ENCODE data around the gene MAP2K6.

Gene MAP2K6

DNA sequence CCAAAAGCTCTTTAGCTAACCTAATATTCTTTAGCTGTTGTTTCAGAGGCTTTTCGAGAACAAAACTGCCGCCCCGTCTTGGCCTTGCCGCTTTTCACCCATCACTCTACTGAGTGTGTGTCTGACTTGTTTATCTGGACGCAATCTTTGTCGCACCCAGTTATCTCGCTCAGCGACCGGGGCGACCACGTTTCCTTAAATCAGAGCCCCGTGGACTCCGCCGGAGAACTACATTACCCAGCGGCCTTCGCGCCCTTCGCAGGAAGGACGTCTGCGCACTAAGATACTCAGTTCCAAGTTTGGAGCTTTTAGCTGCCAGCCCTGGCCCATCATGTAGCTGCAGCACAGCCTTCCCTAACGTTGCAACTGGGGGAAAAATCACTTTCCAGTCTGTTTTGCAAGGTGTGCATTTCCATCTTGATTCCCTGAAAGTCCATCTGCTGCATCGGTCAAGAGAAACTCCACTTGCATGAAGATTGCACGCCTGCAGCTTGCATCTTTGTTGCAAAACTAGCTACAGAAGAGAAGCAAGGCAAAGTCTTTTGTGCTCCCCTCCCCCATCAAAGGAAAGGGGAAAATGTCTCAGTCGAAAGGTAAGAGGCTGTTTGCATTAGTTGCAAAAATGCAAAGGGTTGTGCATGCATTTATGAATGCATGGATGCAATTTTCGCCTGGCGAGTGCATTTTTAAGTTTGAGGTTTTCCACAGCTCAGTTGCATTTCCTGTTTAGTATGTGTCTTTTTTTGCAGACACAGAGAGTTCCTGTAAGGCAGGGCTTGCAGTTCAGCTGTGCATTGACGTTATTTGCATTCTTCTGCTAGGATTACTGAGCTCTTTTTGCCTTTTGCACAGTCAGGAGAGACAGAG, at the start of gene MAP2K6:
TSS of gene MAP2K6 (plus strand) at position 290 of the 867 bp plus-strand sequence. CDS start at position 578, 288 bp downstream.
- DNase-seq (ENCODE audit: low read depth in 2 of 2): peak; percentile 18 to 54

- no peak for DNase-seq (ENCODE audit: low read depth in 2 of 2)
Observed at GRCh38 chr17:69367298-69367697, 47.2 kb upstream of the MAP2K6 start.

DNA sequence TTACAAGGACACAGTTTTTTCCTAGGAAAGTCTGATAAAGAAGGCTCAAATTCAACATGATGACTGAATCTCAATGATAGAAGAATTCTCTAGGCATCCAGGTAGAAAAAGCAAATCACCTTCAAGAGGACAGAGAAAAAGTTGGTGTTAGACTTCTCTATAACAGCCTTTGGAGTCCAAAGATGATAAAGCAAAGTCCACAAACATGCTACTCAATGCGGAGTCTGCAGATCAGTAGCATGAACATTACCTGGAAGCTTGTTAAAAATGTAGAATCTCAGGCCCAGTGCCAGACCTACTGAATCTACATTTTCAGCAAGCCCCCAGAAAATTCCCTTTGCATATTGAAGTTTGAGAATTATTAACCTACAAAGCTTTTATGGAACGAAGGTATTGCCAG, 41.4 kb upstream of the MAP2K6 start:
- no peak for DNase-seq (ENCODE audit: low read depth in 2 of 2)

DNA sequence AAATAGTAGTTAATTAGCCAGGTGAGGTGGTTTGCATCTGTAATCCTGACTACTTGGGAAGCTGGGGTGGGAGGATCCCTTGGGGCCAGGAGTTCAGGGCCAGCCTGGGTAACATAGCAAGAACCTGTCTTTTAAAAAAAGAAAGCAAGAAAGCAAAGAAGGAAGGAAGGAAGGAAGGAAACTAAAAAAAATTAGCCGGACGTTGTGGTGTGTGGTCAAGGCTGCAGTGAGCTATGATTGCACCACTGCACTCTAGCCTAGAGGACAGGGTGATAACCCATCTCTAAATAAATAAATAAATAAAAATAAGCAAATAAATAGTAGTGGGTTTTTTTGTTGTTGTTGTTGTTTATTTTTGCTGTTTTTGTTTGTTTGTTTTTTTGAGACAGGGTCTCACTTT, 39.3 kb upstream of the MAP2K6 start:
- DNase-seq (ENCODE audit: low read depth in 2 of 2): no peak

DNA sequence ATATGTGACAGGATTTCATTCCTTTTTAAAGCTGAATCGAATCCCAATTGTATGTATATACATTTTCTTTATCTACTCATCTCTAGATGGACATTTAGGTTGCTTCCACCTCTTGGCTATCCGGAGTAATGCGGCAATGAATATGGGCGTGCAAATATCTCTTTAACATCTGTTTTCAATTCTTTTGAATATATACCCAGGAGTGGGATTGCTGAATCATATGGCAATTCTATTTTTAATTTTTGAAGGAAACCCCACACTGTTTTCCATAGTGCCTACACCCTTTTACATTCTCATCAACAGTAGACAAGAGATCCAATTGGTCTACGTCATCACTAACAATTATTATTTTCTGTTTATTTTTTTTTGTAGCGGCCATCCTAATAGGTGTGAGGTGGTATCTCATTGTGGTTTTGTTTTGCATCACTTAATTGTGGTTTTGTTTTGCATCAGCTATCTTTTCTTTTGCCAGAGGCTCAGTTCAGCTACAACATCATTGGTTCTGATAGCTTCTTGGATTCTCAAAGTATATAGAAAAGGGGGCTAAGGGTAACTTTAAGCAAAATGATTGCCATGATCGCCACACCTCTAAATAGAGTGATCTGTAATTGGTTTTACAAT, 25.6 kb upstream of the MAP2K6 start:
- no peak for DNase-seq (ENCODE audit: low read depth in 2 of 2)

DNA sequence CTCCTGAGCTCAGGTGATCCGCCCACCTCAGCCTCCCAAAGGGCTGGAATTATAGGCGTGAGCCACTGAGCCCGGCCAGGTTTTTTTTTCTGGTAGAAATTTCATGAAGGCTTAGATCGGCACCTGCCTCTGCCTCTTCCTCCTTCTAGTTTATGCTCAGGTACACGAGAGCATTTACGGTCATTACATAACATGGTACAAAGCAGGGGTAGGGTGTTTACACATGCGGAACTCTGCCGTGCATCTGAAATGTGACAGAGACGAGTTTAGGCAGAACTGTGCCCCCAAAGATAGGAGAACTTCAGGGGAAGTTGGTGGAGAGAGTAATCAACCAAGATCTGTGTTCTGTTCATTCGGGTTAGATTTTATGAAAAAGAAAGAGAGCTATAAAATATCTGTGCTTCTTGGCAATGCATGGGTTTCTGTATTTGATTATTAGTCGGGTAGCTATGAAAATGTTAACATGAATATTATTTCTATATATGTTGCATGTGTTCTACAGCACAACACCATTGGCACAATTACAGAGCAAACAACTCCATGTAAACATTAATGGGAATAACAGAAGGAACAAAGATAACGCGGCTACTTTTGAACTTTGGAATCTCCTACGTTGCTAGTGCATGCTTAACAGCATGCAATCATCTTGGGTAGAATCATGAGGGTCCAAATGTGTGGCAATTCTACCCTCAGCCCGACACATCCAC, 23.5 kb upstream of the MAP2K6 start:
- no peak for DNase-seq (ENCODE audit: low read depth in 2 of 2)

DNA sequence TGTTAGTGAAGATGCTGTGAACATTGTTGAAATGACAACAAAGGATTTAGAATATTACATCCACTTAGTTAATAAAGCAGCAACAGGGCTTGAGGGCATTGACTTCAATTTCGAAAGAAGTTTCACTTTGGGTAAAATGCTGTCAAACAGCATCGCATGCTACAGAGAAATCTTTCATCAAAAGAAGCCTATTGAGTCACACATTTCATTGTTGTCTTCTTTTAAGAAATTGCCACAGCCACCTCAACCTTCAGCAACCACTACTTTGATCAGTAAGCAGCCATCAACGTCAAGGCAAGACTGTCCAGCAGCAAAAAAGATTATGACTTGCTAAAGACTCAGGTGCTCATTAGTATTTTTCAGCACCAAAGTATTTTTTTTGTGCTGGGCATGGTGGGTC, 13.2 kb upstream of the MAP2K6 start:
- DNase-seq (ENCODE audit: low read depth in 2 of 2): no peak

DNA sequence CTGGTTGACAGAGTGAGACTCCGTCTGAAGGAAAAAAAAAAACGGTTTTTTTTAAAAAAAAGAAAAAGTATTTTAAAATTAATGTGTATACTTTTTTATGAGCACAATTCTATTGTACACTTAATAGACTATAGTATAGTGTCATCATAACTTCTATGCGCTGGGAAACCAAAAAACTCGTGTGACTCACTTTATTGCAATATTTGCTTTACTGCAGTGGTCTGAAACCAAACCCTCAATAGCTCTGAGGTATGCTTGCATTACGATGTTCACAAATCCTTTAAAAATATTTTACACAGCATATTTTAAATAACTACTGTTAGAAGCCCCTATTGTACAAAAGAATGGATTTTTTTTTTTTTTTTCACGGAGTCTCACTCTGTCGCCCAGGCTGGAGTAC, 12.4 kb upstream of the MAP2K6 start:
- DNase-seq (ENCODE audit: low read depth in 2 of 2): no peak

- no peak for DNase-seq (ENCODE audit: low read depth in 2 of 2)
Observed at GRCh38 chr17:69404399-69404798, 10.1 kb upstream of the MAP2K6 start.

- no peak for DNase-seq (ENCODE audit: low read depth in 2 of 2)
Observed at GRCh38 chr17:69405096-69405495, 9.4 kb upstream of the MAP2K6 start.

GRCh38 chr17:69406941-69407340, 7.6 kb upstream of the MAP2K6 start:
- no peak for DNase-seq (ENCODE audit: low read depth in 2 of 2)

- DNase-seq (ENCODE audit: low read depth in 2 of 2): no peak
Observed at GRCh38 chr17:69407759-69408158, 6.7 kb upstream of the MAP2K6 start.

DNA sequence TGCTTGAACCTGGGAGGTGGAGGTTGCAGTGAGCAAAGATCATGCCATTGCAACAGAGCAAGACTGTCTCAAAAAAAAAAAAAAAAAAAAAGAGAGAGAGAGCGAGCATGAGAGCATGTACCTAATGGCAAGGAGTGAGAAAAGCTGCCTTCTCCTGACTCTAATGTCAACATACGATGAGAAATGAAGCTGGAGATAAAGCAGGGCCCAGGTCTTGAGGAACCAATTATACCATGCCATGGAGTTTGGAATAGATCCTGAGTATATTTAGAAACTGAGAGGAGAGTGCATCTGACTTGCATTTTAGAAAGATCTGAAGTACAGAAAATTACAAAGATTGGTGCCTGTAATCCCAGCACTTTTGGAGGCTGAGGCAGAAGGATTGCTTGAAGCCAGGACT, 3.8 kb upstream of the MAP2K6 start:
- no peak for DNase-seq (ENCODE audit: low read depth in 2 of 2)

GRCh38 chr17:69411766-69412165, 2.7 kb upstream of the MAP2K6 start:
- DNase-seq (ENCODE audit: low read depth in 2 of 2): no peak

GRCh38 chr17:69412251-69412671, 2.2 kb upstream of the MAP2K6 start:
- DNase-seq (ENCODE audit: low read depth in 2 of 2): no peak

- no peak for DNase-seq (ENCODE audit: low read depth in 2 of 2)
Observed at GRCh38 chr17:69415431-69415830, 934 bp downstream of the MAP2K6 start.

- no peak for DNase-seq (ENCODE audit: low read depth in 2 of 2)
Observed at GRCh38 chr17:69417545-69418483, 3.3 kb downstream of the MAP2K6 start.

DNA sequence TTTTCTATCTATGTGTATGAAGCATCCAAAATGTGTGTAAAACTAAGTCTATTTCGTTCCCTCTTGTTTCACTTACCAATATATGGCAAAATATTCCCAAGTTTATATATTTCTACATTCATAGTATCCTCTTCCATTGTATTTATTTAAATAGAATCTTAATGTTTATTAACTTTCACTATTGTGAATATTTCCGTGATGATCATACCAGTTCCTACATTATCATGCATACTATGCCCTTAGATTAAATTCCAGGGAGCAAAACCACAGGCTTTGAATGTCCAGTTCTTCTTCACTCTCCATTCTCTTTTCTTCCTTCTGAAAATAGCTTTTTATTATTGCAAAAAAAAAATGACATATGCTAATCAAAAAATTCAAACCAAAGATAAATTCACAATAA, 4.0 kb downstream of the MAP2K6 start:
- DNase-seq (ENCODE audit: low read depth in 2 of 2): no peak

DNA sequence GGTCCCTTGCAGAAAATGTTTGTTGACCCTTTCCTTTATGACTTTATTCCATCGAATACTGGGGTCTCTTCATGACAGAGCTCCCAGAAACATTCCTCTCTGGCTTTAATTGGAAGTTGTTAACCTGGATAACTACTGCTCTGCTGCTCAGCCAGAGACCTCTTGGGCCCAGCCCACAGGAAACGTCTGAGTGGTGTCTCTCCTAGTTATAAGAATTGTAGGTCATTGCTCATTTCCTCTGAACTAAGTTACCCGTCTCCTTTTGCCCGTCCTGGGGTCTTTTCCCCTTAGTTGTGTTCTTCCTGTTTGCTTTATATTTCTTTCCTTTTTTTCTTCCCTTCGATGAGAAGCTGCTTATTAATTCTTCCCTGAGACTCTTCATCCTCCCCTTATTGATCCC, 9.0 kb downstream of the MAP2K6 start:
- no peak for DNase-seq (ENCODE audit: low read depth in 2 of 2)

DNA sequence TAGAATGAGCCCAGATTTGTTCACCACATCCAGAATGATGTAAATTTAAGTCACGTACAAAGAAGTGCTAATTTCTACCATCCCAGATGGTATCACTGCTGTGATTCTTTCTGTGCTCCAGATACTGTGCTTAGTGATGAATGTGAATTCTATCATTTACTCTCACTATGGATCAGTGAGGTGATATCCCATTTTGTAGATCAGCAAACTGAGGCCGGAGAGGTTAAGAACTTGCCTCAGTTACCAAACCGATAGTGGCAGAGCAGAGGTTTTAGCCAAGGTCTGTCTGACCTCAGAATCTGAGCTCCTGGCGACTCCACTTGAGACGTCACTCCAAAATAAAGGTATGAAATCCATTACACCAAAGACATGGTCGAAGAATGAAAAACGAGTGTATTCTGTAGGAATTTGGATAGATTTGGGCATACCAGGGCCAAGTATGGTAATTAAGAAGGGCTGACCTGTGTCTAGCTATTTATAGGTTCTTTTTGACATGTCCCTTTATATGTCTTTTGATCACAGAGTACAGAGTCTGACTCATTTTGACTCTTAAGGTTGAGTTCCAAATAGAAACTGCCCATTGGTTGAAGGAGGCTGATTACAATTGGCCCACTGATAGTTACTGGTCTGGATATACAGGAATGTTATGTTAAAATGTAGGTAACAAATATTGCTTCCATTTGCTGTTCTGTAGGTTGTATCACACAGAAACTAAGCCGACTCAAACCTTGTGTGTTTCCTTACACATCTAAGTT, 10.0 kb downstream of the MAP2K6 start:
- no peak for DNase-seq (ENCODE audit: low read depth in 2 of 2)

GRCh38 chr17:69425978-69426377, 11.5 kb downstream of the MAP2K6 start:
- no peak for DNase-seq (ENCODE audit: low read depth in 2 of 2)
